NCI-H345 treated with DMSO at 0.1 percent for 48 hours (cell line): Measurements from ENCODE around the gene S1PR5.

ENCODE experiments used
- DNase-seq: peaks from one replicate; lab custom pipeline; 2025; ENCODE audit not compliant: unreplicated experiment; lab: John Stamatoyannopoulos, UW

Gene S1PR5

GRCh38 chr19:10516671-10517286 is 468 bp downstream of the S1PR5 start:
- DNase-seq: no peak

DNA sequence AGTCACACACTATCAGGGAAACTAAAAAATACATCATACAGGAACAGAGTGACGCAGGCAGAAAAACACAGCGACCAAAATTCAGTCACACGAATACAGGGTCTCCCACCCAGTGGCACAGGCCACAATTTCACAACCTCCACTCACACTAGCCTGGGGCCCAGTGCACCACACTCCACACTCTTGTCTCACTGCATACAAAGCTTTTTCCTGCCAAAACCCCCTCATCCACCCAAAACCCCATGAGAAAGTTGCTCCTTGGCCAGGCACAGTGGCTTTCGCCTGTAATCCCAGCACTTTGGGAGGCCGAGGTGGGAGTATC is 1.2 kb downstream of the S1PR5 start:
- DNase-seq: no peak

DNA sequence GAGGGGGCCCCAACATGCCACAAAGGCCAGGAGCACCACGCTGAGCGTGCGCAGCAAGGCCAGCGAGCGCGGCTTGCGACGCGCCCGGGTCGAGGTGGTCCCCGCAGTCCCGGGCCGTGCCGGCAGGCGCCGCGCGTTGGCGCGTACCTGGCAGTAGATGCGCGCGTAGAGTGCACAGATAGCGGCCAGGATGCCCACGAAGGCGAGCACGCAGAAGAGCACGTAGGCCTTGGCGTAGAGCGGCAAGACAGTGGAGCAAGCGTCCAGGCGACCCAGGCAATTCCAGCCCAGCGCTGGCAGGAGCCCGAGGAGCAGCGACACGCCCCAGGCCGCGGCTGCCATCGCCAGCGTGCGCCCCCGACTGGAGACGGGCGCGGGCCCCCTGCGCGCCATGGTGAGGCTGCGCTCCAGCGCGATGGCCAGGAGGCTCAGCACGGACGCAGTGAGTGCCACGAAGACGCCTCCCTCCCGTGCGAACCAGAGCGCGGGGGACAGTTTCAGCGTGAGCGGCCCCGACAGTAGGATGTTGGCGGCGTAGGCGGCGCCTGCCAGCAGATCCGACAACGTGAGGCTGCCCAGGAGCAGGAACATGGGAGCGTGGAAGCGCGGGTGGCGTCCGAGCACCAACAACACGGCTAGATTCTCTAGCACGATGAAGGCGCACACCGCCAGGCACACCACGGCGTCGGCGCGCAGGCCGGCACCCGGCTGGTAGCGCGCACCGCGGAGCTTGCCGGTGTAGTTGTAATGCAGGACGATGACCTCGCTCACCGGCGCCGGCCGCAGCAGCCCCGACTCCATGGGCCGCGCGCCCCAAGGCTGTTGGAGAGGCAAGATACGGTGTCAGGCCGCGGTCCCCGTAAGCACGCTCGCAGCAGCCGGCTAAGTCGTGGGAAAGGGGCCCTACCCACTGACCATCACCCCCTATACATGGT is 2.8 kb downstream of the S1PR5 start:
- DNase-seq: no peak

DNA sequence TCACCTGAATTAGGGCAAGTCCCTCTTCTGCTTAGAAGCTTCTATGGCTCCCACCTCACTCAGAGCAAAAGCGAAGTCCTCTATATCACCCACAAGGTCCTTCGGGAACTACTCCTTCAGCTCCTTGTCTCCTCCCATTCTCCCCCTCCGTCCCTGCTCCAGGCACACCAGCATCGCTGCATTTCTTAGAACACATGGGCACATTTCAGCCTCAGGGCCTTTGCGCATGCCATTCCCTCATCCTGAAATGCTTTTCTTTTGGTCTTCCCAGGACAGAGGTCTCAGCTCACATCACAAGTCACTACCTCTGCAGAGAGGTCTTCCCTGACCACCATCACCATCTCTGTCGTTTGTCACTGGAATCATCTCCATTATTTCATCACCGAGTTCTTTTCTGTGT is 4.0 kb downstream of the S1PR5 start:
- no peak for DNase-seq

- no peak for DNase-seq
Observed at GRCh38 chr19:10510301-10510802, 6.9 kb downstream of the S1PR5 start.

DNA sequence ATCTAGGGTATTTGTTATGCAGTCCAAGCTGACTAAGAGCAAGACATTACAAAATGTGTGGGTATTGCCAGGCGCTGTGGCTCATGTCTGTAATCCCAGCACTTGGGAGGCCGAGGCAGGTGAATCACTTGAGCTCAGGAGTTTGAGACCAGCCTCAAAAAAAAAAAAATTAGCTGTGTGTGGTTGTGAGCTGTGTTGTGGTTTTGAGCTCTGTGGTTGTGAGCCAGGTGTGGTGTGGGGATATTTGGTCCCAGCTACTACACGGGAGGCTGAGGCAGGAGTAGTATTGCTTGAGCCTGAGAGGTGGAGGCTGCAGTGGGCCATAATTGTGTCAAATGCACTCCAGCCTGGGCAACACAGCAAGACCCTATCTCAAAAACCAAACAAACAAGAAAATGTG is 8.5 kb downstream of the S1PR5 start:
- no peak for DNase-seq

GRCh38 chr19:10508036-10508435 is 9.2 kb downstream of the S1PR5 start:
- DNase-seq: no peak

DNA sequence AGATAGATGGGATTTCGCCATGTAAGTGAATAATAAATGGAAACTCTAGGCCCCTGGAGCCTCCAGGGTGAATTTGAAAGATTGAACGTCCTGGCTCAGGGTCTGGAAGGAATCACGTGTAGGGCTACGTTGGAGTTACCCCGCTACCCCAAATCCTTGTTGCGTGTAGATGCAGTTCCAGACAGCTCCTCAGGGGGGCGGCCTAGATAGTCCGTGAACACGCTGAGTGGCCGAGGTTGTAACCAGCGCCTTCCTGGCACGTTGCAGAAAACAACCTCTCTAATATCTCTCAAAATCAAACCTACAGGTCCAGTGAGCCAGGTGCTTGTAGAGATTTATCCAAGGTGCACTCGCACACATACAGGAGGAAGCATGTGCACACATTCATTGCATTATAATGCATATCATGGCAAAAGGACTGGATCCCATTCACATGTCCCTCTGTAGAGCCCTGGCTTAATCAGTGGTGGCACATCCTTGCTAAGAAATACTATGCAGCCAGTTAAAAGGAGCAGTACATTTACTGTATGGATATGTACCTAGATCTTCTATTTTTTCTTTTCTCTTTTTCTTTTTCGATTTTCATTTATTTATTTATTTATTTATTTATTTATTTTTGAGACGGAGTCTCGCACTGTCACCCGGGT is 11.5 kb downstream of the S1PR5 start:
- DNase-seq: no peak

DNA sequence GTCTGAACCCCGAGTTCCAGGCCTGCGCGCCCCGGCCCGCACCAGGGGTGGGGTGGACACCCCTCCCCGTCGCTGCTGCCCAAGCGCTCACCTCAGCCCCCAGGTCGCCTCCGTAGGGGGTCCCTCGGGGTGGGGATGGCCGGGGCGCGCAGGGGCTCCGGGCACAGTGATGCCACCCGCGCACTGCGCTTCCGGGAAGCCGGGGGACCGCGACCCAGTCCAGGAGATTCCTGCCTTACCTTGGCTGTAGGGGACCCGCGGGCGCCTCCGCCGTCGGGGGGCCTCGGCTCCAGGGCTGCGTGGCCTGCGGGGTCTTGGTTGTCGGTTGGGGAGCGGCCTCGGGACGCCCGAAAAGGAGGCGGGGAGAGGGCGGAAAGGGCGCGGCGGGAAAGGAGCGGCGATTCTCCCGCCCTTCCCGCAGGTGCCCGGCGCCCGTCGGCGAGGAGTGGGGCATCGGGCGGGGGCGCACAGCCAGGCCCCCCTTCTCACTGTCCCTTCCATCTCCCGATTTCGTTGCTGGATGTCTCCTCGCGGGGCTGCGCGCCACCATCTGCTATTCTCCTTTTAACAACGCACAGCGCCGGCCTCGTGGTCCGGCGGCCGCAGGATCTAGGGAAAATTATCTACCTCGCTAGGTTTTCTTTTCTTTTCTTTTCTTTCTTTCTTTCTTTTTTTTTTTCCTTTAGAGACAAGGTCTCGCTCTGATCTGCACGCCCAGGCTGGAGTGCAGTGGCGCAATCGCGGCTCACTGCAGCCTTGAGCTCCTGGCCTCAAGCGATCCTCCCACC is 14.1 kb downstream of the S1PR5 start, which contains the start of gene KEAP1:
Gene KEAP1 (minus strand): TSS at position 355 of the 788 bp plus-strand sequence. CDS start 3,323 bp downstream, outside the sequence.
- DNase-seq: no peak

GRCh38 chr19:10502524-10503001 is 14.7 kb downstream of the S1PR5 start:
- peak; percentile 75 for DNase-seq

DNA sequence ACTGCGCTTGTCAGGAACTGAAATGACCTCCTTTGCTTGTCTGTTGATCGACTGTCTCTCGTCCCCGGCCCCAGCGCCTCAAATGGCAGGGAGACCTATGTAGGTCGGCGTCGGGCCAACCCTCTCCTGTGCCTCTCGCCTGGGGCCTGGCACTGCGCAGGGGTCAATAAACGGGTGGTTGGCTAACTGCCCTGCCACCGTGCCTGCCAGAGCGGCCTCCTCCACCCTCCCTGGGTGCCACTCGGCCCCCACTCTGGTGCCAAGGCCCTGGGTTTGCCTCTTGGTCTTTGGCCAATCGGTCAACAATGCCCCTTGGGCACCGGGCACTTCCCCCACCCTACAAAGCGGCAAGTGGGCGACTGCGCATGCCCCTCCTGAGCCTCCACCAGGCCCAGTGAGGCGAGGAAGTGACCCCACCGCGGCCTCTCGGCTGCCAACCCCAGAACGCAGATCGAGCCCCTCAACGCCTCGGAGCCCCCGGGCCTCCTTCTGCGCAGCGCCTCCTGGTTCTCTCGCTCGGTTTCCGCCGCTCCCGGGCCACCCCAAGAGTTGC is 15.2 kb downstream of the S1PR5 start:
- DNase-seq: no peak

GRCh38 chr19:10500247-10500592 is 17.0 kb downstream of the S1PR5 start:
- no peak for DNase-seq

DNA sequence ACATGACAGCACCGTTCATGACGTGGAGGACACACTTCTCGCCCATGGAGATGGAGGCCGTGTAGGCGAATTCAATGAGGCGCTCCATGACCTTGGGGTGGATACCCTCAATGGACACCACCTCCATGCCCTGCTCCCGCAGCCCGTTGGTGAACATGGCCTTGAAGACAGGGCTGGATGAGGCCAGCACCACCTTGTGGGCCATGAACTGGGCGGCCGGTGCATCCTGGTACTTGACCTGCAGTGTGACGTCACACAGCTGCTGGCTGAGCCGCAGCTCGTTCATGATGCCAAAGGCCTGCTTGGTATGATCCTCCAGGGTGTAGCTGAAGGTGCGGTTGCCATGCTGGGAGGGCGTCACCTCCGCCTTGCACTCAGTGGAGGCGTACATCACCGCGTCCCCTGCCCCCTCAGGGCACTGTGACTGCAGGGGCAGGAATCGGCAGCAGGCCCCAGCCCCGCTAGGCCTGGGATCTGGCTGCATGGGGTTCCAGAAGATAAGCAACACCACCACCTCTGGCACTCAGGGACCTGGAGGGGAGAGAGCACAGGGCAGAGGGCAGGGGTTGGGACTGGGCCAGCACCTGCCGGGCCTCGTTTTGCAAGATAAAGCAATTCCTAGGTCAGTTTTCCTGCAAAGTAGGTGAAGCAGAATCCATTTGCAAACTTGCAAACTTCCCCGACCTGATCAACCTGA is 17.5 kb downstream of the S1PR5 start:
- DNase-seq: no peak

DNA sequence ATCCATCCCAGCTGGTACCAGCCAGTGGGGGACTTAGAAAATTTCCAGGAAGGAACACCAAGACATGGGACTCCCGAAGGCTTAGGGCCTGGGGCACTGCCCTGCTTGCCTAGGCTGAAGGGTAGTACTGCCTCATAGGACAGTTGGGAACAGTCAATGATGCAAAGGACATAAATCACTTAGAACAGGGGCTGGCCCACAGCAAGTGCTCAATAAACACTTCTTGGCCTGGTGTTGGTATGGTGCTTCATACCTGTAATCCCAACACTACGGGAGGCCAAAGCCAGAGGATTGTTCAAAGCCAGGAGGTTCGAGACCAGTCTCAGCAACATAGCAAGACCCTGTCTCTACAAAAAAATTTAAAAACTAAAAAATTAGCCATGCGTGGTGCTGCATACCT is 19.9 kb downstream of the S1PR5 start:
- DNase-seq: no peak

DNA sequence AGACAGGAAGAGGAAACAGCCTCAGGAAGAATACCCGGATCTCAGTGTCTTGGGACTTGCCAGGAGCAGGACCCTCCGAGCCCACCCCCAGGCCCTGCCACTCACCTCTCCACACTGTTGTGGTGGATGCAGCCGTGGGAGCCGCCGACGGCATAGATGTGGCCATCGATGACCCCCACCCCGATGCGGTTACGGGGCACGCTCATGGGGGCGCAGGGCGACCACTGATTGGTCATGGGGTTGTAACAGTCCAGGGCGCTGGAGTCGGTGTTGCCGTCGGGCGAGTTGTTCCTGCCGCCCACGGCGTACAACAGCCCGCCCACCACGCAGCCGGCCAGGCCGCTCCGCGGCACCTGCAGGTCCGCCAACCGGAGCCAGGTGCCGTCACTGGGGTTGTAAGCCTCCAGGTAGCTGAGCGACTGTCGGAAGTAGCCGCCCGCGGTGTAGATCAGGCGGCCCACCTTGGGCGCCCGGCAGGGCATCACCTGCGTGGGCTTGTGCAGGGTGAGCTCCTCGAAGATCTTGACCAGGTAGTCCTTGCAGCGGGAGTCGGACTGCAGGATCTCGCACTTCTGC is 25.7 kb downstream of the S1PR5 start:
- no peak for DNase-seq

DNA sequence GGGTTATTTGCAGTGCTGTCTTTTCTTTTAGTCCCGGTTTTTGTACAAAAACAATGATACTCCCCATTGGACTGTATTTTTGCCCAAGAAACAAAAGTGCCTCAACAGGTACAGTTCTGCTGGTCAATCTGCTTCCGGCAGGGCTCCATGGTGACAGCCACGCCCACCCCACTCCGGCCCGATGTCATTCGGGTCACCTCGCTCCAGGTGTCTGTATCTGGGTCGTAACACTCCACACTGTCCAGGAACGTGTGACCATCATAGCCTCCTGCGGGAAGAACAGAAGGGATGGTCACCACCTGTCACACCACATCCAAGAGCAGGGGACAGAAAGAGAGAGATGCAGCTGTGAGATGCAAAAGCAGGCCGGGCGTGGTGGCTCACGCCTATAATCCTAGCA is 30.7 kb downstream of the S1PR5 start:
- DNase-seq: no peak

GRCh38 chr19:10478903-10479384 is 38.3 kb downstream of the S1PR5 start:
- DNase-seq: no peak

GRCh38 chr19:10478476-10478875 is 38.8 kb downstream of the S1PR5 start:
- DNase-seq: no peak

DNA sequence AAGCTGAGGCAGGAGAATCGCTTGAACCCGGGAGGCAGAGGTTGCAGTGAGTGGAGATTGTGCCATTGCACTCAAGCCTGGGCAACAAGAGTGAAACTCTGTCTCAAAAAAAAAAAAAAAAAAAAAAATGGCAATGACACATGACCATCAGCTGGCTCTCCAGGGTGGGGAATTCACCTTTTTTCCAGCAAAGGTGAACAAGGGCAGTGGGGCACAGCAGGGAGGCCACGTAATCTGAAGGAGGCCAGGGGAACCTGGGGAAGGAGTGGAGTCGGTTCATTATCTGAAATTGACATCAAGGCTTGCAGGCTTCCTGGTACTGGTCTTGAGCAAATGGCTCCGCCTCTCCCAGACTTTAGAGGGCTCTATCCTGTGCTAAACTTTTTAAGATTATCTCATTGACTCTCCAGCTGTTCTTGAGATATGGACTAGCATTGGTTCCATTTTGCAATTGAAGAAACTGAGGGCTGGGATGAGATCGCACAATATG is 42.2 kb downstream of the S1PR5 start:
- no peak for DNase-seq
